NCI-H2107 treated with DMSO at 0.1 percent for 48 hours (cell line): Measurements from ENCODE around the gene LPAR1.

Experiments used
- DNase-seq: peaks from one replicate; lab custom pipeline; 2025; ENCODE audit not compliant: unreplicated experiment; lab: John Stamatoyannopoulos, UW

LPAR1 gene

DNA sequence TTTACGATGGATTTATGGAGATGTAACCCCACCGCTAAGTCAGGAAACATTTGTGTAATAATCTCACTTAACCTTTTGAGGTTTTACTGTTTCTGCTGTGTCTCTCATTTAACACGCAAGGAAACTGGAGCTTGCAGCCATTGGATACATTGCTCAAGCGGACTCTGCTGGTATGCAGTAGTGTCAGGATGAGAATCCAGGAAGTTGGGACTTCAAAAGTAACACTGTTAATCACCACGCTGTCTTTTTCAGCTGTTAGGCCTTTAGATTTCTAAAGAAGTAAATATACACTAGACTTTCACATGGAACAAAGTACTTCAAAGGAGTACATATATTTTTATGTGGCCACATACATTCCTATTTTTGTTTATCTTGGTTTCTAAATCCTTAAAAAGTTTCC lies 114.7 kb downstream of the LPAR1 start:
- DNase-seq: no peak

- no peak for DNase-seq
Observed at GRCh38 chr9:110922145-110922544, 116.1 kb downstream of the LPAR1 start.

DNA sequence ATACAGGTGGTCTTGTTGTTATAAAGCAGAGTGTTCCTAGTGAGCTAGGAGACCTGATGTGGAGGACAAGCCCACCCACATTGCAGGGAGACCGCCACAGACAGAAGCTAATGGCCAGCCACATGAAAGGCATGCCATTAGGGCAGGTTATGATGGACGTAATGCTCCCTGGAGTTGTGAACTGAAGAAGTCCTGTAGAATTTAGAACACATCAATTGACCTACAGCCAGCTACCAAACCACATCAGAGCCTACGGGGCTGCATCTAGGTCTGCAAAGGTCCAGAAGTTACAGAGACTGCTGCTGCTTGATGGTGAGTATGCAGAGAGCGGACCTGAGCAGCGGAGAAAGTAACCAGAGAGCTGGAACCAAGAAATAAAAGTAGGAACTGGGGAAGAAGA lies 116.6 kb downstream of the LPAR1 start:
- no peak for DNase-seq

DNA sequence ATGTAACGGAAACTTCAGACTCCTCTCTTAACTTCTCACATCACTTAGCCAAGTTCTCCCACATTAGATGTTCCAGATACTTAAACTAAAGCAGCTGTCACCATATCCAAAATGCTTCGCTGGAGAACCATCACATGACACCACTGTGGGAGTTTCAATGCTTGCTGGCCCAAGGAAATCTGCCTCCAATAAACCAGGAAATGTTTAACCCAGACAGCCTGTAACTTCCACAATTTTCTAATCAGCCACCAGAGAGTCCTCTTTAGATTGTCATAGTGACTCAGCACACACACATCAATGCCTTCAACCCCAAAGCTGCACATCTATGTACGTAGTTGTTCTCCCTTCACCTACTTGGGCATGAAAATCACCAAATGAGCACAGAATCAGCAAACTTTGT lies 118.7 kb downstream of the LPAR1 start:
- DNase-seq: no peak

GRCh38 chr9:110919050-110919435 lies 119.2 kb downstream of the LPAR1 start:
- DNase-seq: no peak

DNA sequence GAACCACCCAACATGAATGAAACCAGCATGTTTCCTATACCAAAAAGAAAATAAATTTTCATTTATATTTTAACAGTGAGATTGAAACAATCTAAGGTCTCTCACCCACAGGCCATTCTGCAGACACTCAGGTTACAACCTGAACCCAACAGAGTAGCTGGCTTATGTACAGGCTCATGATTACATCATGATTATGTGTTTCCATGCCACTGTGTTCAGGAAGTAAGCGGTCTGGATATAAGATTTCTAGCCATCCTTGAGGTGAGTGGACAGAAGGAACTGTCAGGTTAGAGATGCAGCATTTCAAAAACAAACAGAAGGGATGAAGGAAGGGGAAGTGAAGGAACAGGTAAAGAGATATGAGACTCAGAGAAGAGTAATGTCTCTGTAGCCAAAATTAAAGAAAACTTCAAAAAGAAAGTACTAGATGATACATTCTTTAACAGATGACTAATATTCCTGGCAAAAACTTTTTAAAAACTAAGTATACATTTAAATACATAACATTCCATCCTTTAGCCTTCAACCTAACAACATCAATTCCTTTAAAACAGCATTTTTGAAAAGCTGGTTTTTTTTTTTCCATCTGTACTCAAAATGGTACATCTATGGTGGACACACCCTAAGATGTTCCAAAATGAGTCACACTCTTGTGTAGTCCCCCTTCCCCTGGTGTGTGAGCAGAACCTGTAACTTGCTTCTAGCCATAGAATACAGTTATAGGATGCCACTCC lies 119.8 kb downstream of the LPAR1 start:
- DNase-seq: no peak

GRCh38 chr9:110916403-110916802 lies 121.9 kb downstream of the LPAR1 start:
- no peak for DNase-seq

GRCh38 chr9:110912419-110913291 lies 125.6 kb downstream of the LPAR1 start:
- DNase-seq: no peak

DNA sequence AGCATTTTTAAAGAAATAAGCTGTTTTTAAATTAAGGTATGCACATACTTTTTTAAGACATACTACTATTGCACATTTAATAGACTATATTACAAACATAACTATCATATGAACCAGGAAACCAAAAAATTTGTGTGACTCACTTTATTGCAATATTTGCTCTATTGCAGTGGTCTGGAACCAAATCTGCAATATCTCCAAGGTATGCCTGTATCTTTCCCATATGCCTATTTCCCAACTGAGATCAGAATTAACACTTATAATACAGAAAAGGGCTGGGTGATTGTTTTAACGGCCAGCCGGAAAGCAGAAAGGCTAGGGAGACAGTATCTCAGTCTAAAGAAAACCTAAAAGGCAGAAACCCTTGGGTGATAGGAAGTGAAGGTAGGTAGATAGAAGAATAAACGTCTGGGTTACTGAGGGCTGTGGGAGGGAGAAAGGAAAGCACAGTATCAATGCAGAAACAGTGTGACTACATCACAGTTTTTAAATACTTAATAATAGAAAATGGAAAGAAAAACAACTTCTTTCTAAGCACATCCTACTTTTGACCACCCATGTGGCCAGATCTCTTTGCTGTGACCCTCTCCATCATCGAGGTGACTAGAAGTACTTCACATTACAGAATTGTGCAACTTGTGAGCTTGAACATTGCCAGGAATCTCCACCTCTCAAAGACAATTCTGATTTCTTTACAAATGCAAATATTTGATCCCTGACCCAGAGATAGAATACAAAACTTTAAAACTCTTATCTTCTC lies 126.4 kb downstream of the LPAR1 start:
- DNase-seq: no peak

- no peak for DNase-seq
Observed at GRCh38 chr9:110908894-110909293, 129.4 kb downstream of the LPAR1 start.

DNA sequence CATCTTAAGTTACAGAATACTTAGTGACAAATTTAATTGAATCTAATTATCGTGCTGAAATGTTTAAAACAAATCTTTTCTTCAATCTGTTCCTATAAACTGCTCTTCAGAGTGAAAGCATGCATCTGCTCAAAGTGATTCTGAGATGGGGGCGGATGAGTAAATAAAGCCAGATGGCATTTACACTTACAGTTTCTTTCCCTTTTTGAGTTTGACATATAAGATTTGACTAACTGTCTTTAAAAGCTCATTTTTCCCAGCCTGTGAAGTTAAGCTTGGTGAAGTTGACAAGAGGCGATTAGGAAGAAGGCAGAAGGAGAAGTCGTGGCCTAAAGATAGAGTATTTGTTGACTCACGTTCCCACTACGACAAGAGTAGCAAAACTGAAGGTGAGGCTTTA lies 137.4 kb downstream of the LPAR1 start:
- no peak for DNase-seq

DNA sequence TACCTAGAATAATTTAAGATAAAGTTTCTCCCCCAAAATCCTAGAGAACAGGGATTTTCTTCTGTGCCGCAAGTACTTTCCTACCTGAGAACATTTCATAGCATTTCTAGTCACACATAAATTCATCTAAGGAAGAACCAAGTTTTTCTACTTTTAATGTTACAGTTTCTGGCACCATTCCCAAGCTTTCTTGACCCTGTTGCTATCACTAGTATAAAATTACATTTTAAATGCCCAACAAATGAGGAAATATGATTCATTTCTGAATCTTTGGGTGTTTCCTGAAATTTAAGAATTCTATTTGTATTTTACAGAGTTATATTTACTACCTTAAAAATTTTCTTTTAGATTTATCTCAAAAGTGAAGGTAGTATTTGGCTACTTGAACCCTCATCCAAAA lies 137.8 kb downstream of the LPAR1 start:
- no peak for DNase-seq

DNA sequence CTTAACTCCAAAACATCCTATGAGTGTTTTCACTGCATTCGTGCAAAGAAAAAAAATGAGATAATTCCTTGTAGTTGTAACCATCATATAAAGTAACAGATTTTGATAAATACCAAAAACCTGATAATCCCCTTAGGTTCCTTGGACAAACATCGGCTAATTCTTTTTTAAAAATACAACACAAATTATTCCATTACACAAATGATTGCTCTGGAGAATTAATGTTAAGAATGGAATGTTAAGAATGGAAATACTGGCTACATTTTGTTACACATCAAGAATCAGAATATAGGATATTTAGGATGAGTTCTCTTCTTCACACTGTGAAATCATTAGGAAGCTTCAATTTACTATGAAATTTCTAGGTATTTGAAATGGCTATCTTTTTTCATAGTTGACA lies 139.4 kb downstream of the LPAR1 start:
- no peak for DNase-seq

- no peak for DNase-seq
Observed at GRCh38 chr9:110898358-110898757, 139.9 kb downstream of the LPAR1 start.

- DNase-seq: no peak
Observed at GRCh38 chr9:110897943-110898342, 140.3 kb downstream of the LPAR1 start.

- DNase-seq: no peak
Observed at GRCh38 chr9:110895147-110895905, 142.9 kb downstream of the LPAR1 start.

DNA sequence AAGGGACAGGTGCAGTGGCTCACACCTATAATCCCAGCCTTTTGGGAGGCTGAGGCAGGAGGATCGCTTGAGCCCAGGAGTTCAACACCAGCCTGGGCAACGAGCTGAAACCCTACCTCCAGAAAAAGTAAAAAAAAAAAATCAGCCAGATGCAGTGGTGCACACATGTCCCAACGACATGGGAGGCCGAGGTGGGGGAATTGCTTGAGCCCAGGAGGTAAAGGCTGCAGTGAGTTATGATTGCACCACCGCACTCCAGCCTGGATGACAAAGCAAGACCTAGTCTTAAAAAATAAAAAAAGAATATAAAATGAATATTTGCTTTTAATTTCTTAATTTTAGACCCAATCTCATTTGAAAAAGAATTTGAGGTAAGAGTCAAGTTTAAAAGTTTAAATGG lies 143.5 kb downstream of the LPAR1 start:
- DNase-seq: no peak

GRCh38 chr9:110892689-110893088 lies 145.6 kb downstream of the LPAR1 start:
- DNase-seq: no peak

DNA sequence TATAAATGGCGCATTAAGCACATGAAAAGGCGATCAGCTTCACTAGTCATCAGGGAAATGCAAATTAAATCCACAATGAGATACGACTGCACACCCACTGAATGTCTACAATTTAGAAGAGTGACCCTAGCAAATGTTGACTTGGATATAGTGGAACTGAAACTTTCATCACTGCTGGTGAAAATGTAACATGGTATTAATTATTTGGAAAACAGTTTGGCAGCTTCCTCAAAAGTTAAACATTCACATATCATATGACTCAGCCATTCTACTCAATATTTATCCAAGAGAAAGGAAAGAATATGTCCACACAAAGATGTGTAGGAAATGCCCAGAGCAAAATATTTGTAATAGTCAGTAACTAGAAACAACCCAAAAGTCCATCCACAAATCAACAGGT lies 146.5 kb downstream of the LPAR1 start:
- DNase-seq: no peak

- no peak for DNase-seq
Observed at GRCh38 chr9:110890416-110890815, 147.9 kb downstream of the LPAR1 start.

DNA sequence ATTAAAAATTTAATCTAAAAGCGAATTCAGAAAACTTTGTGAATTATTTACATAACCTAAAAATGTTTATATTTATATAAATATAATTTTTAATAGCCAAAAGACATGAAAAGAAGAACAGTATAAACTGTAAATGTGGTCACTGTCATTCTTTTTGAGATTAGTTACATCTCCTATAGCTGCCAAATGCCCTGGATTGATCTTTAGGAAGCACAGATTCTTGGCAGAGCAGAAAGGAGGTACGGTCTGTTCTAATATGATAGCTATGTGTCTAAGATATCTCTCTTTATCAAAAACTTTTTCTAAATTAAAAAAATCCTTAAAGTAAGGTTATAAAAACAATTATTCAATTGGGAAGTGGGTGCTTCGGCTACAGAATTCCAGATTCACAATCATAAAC lies 151.0 kb downstream of the LPAR1 start:
- no peak for DNase-seq
